HL-60 (cell line): Measurements from ENCODE around the gene SOX5.

Experiments
- CTCF ChIP-seq: IDR thresholded peaks from one replicate; pipeline ENCODE4 v1.5.1; 2011; ENCODE audit warnings: low read length, control low read depth, inconsistent platforms; ENCODE audit not compliant: insufficient read depth
- POLR2AphosphoS5 ChIP-seq: IDR thresholded peaks from 2 replicates; pipeline ENCODE4 v1.6.1; 2012; ENCODE audit warnings: low read depth

- TF ChIP-seq CTCF (no peak), POLR2AphosphoS5 (no peak)
Measured at GRCh38 chr12:23657598-23657997, 291.9 kb downstream of the SOX5 start.
